RWPE2 (cell line): ENCODE results near the gene COL23A1.

ENCODE experiments used
- ATAC-seq: fragments of 200-7000 bp; cut with Tn5 transposase; 3 replicates; pipeline ENCODE4 v1.9.1; 2021; ENCODE audit warnings: low read depth
- DNase-seq: peaks from one replicate; pipeline ENCODE4 v3.0.0-alpha.2; 2020; ENCODE audit warnings: low spot score
- H3K27ac ChIP-seq: fragments of 450-650 bp; 2 replicates; pipeline ENCODE4 v1.5.1; 2017; ENCODE audit warnings: mild to moderate bottlenecking; ENCODE audit not compliant: poor library complexity, severe bottlenecking
- H3K27me3 ChIP-seq: fragments of 250-450 bp; sonication (Bioruptor Pico); 2 replicates; pipeline ENCODE4 v1.5.1; 2021; ENCODE audit warnings: mild to moderate bottlenecking, moderate library complexity; ENCODE audit not compliant: insufficient read depth, poor library complexity, severe bottlenecking
- H3K36me3 ChIP-seq: fragments of 250-450 bp; sonication (Bioruptor Pico); 2 replicates; pipeline ENCODE4 v1.5.1; 2020; ENCODE audit warnings: low read depth, mild to moderate bottlenecking, moderate library complexity
- H3K4me1 ChIP-seq: fragments of 250-450 bp; sonication (Bioruptor Pico); 2 replicates; pipeline ENCODE4 v1.5.1; 2021; ENCODE audit warnings: mild to moderate bottlenecking, moderate library complexity; ENCODE audit not compliant: insufficient read depth, poor library complexity, severe bottlenecking
- H3K4me3 ChIP-seq: fragments of 250-450 bp; sonication (Bioruptor Pico); 2 replicates; pipeline ENCODE4 v1.5.1; 2021; ENCODE audit warnings: mild to moderate bottlenecking, moderate library complexity; ENCODE audit not compliant: severe bottlenecking
- H3K9me3 ChIP-seq: fragments of 250-450 bp; sonication (Bioruptor Pico); 2 replicates; pipeline ENCODE4 v1.5.1; 2021; ENCODE audit warnings: mild to moderate bottlenecking, moderate library complexity; ENCODE audit not compliant: severe bottlenecking
- TF ChIP-seq, protein P1 (sequence below): fragments of 450-650 bp; IDR thresholded peaks from one replicate; pipeline ENCODE4 v1.5.1; 2017; ENCODE audit warnings: mild to moderate bottlenecking, moderate library complexity; ENCODE audit not compliant: poor library complexity, severe bottlenecking

COL23A1 gene

DNA sequence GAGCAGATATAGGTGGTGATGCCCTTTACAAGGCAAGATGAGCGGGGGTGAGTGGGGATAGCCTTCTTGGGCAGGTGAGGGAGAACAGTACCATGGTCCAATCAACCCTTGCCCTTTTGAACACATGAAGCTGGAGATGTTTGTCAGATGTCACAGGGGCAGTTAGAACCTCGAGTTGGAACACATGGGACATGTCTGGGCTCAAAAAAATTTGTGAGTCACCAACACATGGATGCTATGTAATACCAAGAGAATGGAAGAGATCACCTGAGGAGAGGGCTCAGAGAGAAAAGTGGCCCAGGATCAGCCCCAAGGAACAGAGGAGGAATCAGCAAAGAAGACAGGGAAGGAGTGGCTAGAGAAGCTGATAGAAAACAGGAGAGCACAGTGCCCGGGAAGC lies 362.3 kb downstream of the COL23A1 start:
- no peak overlapping the region for H3K27ac ChIP-seq
- no peaks in the 10 kb centered on the region for H3K9me3 ChIP-seq
- DNase-seq: no peak
- H3K27me3 ChIP-seq: no peaks in the 10 kb centered on the region
- peaks cover 58% of the 10 kb centered on the region for H3K36me3 ChIP-seq
- TF ChIP-seq, protein P1, sequence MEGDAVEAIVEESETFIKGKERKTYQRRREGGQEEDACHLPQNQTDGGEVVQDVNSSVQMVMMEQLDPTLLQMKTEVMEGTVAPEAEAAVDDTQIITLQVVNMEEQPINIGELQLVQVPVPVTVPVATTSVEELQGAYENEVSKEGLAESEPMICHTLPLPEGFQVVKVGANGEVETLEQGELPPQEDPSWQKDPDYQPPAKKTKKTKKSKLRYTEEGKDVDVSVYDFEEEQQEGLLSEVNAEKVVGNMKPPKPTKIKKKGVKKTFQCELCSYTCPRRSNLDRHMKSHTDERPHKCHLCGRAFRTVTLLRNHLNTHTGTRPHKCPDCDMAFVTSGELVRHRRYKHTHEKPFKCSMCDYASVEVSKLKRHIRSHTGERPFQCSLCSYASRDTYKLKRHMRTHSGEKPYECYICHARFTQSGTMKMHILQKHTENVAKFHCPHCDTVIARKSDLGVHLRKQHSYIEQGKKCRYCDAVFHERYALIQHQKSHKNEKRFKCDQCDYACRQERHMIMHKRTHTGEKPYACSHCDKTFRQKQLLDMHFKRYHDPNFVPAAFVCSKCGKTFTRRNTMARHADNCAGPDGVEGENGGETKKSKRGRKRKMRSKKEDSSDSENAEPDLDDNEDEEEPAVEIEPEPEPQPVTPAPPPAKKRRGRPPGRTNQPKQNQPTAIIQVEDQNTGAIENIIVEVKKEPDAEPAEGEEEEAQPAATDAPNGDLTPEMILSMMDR: no peak
- peaks cover 7% of the 10 kb centered on the region for H3K4me1 ChIP-seq
- no peak for ATAC-seq
- no peak overlapping the region for H3K4me3 ChIP-seq

DNA sequence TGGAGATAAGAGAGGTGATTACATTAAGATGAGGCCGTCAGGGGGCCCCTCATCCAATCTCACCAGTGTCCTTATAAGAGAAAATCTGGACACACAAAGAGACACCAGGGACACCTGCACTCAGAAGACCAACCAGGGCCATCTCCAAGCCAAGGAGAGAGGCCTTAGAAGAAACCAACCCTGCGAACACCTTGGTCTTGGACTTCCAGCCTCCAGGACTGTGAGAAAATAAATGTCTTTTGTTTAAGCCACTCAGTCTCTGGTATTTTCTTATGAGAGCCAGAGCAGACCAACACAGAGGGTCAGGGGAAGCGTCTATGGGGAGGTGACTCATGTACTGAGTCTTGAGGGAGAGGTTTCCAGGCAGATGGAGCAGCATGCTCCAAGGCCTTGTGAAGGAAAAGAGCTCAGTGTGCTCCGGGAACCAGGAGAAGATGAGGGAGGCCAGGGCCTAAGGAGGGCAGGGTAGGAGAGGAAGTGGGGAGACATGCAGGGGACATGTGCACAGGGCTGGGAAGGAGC lies 363.0 kb downstream of the COL23A1 start:
- Histone ChIP-seq H3K9me3 (no peaks in the 10 kb centered on the region), H3K4me1 (peaks cover 7% of the 10 kb centered on the region), H3K4me3 (no peak overlapping the region), H3K27ac (no peak overlapping the region), H3K27me3 (no peaks in the 10 kb centered on the region), H3K36me3 (peaks cover 61% of the 10 kb centered on the region)
- DNase-seq (no peak), ATAC-seq (no peak)
- TF ChIP-seq, protein P1: no peak

DNA sequence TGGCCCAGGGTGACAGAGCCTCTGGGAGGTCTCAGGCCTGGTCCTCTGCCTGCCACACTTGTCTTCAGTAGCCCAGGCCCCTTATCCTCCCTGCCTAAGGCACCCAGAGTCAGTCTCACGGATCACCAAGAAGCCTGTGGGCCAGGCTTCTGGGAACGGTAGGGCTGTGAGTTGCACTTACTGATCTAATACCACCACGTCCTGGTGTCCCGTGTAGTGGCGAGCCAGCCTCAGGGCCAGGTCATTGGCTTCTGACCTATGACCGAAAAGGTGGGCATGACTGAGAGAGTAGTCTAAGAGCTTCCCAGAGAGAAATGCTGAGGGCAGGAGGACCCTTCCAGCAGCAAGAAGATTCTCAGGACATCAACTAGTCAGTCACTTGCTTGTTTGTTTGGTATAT lies 365.0 kb downstream of the COL23A1 start:
- Histone ChIP-seq H3K9me3 (no peaks in the 10 kb centered on the region), H3K36me3 (peaks cover 64% of the 10 kb centered on the region), H3K27me3 (no peaks in the 10 kb centered on the region), H3K27ac (no peak overlapping the region), H3K4me3 (no peak overlapping the region), H3K4me1 (no peaks in the 10 kb centered on the region)
- ATAC-seq (no peak), DNase-seq (no peak)
- TF ChIP-seq, protein P1: no peak

DNA sequence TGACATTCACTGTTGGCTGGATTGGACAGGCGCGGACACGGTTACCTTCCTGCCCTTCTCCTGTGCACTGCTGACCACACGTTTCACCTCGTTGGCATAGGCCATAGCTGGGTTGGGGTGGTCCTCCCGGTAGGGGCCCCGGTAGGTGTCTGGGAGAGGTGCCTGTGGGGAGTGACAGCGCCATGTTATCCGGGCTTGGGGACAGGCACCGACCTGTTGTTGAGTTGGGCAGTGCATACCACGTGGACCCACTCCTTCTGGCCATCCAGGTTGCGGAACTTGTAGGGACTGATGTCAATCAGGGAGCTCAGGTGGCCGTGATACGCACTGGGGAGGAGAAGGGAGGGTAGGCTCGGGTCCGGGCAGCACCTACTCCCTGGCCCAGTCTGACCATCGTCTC lies 365.8 kb downstream of the COL23A1 start:
- TF ChIP-seq, protein P1: no peak
- Histone ChIP-seq H3K9me3 (no peaks in the 10 kb centered on the region), H3K27ac (no peak overlapping the region), H3K4me1 (no peaks in the 10 kb centered on the region), H3K4me3 (no peak overlapping the region), H3K27me3 (no peaks in the 10 kb centered on the region), H3K36me3 (peaks cover 61% of the 10 kb centered on the region)
- no peak for ATAC-seq
- DNase-seq: no peak

DNA sequence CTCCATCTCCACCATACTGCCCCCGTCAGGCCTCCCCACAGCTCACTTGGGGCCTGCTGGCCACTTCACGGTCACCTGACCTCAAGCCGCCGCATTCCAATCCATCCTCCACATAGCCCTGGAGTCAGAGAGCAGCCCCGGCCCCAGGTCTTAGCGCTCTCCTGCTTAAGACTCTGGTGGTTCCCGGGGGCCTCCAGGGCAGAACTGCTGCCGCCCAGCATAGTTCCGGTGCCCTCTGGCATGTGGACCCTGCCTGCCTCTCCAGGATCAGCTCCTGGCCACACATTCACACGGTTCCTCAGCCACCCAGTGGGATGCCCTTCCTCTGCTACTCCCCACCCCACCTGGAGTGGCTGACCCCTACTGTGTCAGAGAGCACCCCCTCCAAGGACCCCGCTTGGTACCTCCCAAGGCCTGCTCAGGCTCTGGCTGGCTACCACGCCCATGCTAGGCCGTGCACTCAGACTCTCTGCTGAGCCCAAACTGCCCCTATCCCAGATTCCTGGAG lies 366.3 kb downstream of the COL23A1 start:
- TF ChIP-seq, protein P1: no peak
- DNase-seq (no peak), ATAC-seq (no peak; the same call in 2 of the 3 replicates)
- peaks cover 61% of the 10 kb centered on the region for H3K36me3 ChIP-seq
- H3K4me3 ChIP-seq: no peak overlapping the region
- no peak overlapping the region for H3K27ac ChIP-seq
- no peaks in the 10 kb centered on the region for H3K4me1 ChIP-seq
- H3K27me3 ChIP-seq: no peaks in the 10 kb centered on the region
- H3K9me3 ChIP-seq: no peaks in the 10 kb centered on the region
